ENCODE data around the gene UFD1.

Gene UFD1

GRCh38 chr22:19515654-19516377 lies 36.8 kb upstream of the UFD1 start:
- no peak for DNase-seq (ENCODE audit: low read depth)

GRCh38 chr22:19514831-19515565 lies 36.0 kb upstream of the UFD1 start:
- DNase-seq (ENCODE audit: low read depth) = no peak

- DNase-seq (ENCODE audit: low read depth) = no peak
Measured at GRCh38 chr22:19513823-19514222, 34.8 kb upstream of the UFD1 start.

GRCh38 chr22:19510919-19511341 lies 31.9 kb upstream of the UFD1 start:
- no peak for DNase-seq (ENCODE audit: low read depth)

- DNase-seq (ENCODE audit: low read depth) = no peak
Measured at GRCh38 chr22:19509923-19510322, 30.9 kb upstream of the UFD1 start.

- no peak for DNase-seq (ENCODE audit: low read depth)
Measured at GRCh38 chr22:19509191-19509590, 30.2 kb upstream of the UFD1 start.

DNA sequence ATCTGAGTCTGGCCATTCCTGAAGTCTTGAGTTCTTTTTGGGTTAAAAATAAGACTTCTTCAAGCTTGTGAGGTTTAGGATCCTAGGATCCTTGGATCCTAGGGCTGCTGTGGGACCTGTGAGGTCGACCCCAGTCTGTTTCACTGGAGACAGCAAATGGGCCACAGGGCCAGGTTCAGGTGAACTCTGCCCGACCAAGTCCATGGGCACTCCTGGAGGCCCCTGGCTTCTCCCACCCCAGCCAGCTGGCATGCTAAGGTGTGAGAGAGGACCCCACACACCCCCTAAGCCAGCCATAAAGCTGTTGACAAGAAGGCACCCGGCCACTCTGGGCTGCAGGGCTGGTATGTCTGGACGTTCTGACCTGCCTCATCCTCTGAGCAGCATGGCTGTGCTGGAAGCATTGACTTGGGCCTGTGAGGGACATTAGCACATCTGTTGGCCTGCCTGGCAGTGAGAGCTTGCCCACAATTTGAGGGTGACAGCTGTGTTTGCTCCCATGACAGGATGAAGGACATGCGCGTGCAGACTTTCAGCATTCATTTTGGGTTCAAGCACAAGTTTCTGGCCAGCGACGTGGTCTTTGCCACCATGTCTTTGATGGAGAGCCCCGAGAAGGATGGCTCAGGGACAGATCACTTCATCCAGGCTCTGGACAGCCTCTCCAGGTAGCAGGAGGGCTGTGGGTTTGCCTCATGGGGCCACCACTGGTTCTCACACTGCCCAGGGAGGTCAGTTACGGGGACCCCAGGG lies 29.2 kb upstream of the UFD1 start:
- DNase-seq (ENCODE audit: low read depth) = no peak

GRCh38 chr22:19507534-19507861 lies 28.5 kb upstream of the UFD1 start:
- no peak for DNase-seq (ENCODE audit: low read depth)

DNA sequence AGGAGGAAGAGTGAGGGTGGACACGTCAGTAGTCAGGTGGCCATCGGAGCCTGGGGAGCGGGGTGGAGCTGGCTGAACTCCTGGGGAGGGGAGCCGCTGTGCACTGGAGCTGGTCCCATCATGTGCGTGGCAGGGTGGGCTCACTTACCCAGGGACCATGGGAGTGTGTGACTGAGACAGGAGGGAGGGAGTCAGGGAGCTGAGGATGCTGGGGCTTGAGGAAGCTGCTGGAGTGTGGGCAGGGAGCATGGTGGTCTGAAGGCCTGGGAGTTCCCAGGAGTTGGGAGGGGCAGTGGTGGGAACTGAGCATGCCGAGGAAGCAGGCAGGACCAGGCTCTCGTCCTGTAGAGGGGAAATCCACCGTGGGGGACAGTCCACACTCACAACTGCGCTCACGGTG lies 27.2 kb upstream of the UFD1 start:
- no peak for DNase-seq (ENCODE audit: low read depth)

GRCh38 chr22:19505735-19506126 lies 26.7 kb upstream of the UFD1 start:
- DNase-seq (ENCODE audit: low read depth) = no peak

DNA sequence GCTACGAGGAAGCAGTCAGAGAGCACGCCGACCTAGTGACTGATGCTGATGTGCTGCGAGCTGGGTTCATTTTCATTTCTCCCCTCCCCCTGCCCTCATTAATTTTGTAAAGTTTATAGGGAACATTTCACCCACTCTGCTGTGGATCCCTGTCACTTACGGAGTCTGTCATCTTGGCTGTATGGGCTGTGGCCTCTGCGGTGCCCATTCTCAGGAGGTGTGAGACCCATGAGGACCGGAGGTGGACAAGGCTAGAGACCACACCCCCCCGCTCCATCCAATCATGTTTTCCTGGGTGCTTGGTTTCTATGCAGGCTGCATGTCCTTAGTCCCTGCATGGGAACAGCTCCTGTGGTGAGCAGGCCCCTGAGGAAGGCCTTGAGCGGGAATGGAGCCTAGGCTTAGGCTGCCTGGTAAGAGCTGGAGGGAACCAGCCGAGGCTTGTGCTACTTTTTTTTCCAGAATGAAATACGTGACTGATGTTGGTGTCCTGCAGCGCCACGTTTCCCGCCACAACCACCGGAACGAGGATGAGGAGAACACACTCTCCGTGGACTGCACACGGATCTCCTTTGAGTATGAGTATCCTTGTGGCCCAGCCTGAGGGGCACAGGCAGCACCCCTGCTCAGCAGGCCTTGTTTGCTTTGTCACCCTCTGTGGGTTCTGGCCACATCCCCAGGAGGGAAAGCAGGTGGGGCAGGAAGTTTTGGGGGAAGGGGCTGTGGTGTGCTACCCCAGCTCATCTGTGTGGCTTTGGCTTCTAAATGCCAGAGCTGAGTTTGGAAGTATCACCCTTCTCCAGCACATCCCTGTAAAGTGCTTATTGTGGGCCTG lies 26.1 kb upstream of the UFD1 start:
- no peak for DNase-seq (ENCODE audit: low read depth)

DNA sequence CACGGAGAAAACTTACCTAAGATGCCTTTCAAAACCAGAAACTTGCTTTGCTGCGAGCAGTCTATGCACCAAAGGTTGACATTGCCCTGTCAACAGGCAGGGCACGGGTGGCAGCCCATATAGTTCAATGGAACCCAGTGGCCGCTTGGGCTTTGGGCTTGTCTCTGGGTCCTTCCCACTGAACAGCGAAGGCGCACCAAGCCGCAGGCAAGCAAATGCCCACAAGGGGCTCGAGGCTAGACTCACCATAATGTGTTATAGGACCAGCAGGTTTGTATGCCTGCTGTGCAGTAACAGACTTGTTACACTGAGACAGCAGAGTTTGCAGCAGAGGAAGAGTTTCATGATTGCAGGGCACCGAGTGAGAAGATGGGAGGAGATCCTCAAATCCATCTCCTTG lies 24.9 kb upstream of the UFD1 start:
- DNase-seq (ENCODE audit: low read depth) = no peak

DNA sequence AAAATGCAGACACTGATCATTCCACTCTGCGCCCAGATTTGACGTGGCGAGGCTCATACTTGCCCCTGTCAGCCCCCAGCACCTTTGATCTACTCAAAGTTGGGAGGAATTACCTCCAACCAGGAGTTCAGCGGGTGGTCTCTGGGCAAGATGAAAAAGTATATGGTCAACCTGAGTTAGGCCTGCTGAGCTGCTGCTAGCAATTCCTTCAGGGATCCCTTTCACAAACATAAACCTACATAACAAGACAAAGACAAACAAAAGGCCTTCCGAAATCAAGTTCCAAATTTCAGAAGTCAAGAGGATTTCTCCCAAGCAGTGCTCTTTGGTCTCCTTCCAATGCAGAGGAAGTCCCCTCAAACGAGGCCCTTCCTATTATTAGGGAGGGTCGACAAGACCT lies 24.4 kb upstream of the UFD1 start:
- DNase-seq (ENCODE audit: low read depth) = no peak

DNA sequence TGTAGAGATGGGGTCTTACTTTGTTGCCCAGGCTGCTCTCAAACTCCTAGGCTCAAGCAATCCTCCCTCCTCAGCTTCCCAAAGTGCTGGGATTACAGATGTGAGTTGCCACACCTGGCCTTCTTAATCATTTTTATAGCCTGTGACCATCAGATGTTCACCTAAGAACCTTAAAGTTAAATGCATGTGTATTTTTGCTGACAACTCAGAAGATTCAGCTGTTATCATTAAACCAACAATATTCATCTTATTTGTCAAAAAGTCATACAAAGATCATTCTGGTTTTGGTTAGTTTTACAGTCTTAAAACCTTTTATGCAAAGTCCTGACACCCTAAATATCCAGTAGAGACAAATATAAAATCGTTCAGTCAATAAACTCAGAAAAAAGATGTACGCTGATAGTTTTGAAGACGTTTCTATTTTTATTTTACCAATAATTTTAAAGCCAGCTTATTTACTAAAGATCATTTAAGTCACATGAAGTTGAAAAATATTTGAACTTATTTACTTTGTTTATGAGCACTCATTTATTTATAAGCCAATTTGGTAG lies 23.0 kb upstream of the UFD1 start:
- DNase-seq (ENCODE audit: low read depth) = no peak

GRCh38 chr22:19499880-19500242 lies 20.9 kb upstream of the UFD1 start:
- DNase-seq (ENCODE audit: low read depth) = no peak

DNA sequence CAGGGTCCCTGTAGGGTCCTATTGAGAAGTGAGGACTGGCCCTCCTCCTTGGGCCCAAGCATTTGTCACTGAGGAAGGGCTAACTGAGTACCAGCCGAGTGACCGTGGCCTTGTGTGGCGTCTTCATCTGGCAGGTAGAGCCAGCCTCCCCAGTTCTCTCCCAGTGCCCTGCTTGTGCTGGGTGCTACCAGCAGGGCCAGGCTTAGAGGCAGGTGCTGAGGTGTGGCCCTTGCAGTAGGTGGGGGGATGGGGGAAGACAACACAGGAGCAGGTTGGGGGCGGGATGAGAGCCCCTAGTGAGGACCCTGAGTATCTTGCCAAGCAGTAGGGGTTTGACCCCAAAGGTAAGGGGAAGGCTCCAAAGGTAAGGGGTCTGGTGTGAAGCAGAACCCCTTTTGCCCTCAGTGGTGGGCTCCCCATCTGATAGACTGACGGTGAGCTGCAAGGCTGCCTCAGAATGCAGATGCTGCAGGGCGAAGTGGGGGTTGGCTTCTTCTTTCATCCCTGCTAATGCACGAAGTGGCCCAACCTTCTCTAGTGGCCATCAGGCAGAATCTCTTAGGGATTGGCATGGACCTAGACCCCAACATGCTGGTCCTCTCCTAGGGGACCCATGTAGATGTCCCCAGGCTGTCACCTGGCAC lies 20.4 kb upstream of the UFD1 start:
- no peak for DNase-seq (ENCODE audit: low read depth)

DNA sequence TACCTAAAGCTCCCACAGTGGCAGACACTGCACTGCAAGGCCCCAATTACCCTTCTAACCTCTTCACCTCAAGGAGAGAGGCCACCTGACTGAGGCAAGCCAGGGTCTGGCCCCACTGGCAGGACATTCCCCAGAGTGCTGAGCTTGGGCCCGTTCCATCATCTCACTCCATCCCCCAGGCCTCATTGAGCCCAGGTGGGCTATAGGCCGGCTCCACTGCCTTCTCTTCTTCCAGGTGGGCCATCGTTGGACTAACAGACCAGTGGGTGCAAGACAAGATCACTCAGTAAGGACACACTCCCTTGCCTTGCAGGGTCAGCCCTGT lies 19.8 kb upstream of the UFD1 start:
- no peak for DNase-seq (ENCODE audit: low read depth)

- DNase-seq (ENCODE audit: low read depth) = no peak
Measured at GRCh38 chr22:19498154-19498865, 19.3 kb upstream of the UFD1 start.

DNA sequence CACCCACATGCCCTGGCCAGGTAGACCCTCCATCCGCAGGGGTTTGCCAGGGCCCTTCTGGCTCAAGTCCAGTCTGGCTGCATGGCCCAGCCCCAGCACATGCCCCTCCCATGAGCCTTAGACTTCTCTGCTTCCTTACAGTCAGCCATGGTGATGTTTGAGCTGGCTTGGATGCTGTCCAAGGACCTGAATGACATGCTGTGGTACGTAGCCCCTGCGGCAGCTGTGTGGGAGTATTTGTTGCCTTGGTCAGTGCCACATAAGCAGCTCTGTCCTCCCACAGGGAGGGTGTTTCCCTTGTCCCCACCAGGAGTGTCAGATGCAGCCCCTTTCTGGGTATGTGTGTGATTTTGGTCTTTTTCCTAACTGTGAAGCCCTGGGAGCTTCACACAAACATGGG lies 18.3 kb upstream of the UFD1 start:
- DNase-seq (ENCODE audit: low read depth) = no peak

DNA sequence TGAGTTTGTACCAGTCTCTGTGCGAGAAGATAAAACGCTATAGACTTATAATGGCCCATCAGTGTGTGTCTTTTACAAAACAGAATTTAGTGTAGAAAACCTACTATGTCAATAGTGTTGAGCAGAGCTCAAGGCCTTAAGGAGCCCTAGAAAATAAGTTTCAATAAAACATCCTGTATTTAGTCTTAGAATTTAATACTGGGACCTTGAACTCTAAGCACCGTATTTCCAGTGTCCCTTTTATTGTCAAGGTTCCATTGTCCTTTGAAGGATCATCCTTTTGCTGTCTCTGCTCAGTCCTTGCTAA lies 17.3 kb upstream of the UFD1 start:
- no peak for DNase-seq (ENCODE audit: low read depth)

GRCh38 chr22:19495562-19496323 lies 16.8 kb upstream of the UFD1 start:
- no peak for DNase-seq (ENCODE audit: low read depth)

All from stimulated activated CD8-positive, alpha-beta memory T cell treated with anti-CD3 and anti-CD28 coated beads, Interleukin-7, amount 100 ng/mL, for 24 hours (primary cell).